ENCODE measurements around the gene TPM1. TPM values are rescaled to one million over a fixed set of nuclear protein-coding genes. Genes with fewer than 3 reads are reported as not detected.

TPM1 gene
- polyA plus RNA-seq, 1 of the 3 experiments (the other 2 are of a cell fraction), result 1,371 TPM

GRCh38 chr15:63075015-63075983 lies 32.8 kb downstream of the TPM1 start:
- Histone ChIP-seq H3K9me2 (no peaks in the 10 kb centered on the region), H3F3A (replicated peaks; ENCODE audit: insufficient read depth) (peaks cover 63% of the 10 kb centered on the region), H3K4me3 (ENCODE audit: low read depth in 2 of 2, low read length in 1 of 2) (no peak overlapping the region; a peak in 1 of 4 replicates), H3K9ac (peak overlapping the region; percentile 6; the same call in 1 of the 2 replicates), H4K20me1 (ENCODE audit: insufficient read depth) (peaks cover 22% of the 10 kb centered on the region), H3K9me3 (no peaks in the 10 kb centered on the region), H3K4me1 (ENCODE audit: control insufficient read depth in 1 of 2, insufficient read depth in 2 of 2, low read depth in 1 of 2, low read length in 1 of 2) (peaks cover 12 to 14% of the 10 kb centered on the region in 2 experiments; a peak in 3 of 4 replicates), H3K4me2 (peak overlapping the region; percentile 64), H3K27me3 (ENCODE audit: insufficient read depth) (no peaks in the 10 kb centered on the region), H2AFZ (ENCODE audit: low read depth) (no peak overlapping the region), H3K27ac (ENCODE audit: low read depth in 2 of 2, low read length in 1 of 2) (peak overlapping the region; percentile 91 to 92), H3K36me3 (replicated peaks in 1 of 2; ENCODE audit: control insufficient read depth in 1 of 2, insufficient read depth in 2 of 2, low read length in 1 of 2) (peaks cover 16 to 23% of the 10 kb centered on the region in 2 experiments), H3K79me2 (ENCODE audit: insufficient read depth) (no peaks in the 10 kb centered on the region)
- 54% methylated on average over 14 of the region's 17 CpGs for WGBS (ENCODE audit: low lambda C conversion rate)
- ChIA-PET CTCF (interaction anchor here (1.0 to 3.0 kb wide), 4 partner anchors 12 to 28 kb away, joined by 3 to 9 read pairs (median 4); no protein-coding TSS in a partner anchor), POLR2A (interaction anchor here (0.6 kb wide), 1 partner anchor 19 kb away, joined by 8 read pairs; no protein-coding TSS in a partner anchor)
- DNase-seq, result no peak
- TF ChIP-seq PBX3 (IDR thresholded peaks at IDR 0.05) (peak; percentile 96), FOSL2 (IDR thresholded peaks at IDR 0.05; ENCODE audit: borderline replicate concordance, low read depth) (peak; percentile 29), GATA2 (CRISPR knock-in tag; IDR thresholded peaks at IDR 0.05) (no peak), SIN3A (IDR thresholded peaks at IDR 0.05; ENCODE audit: borderline replicate concordance, low read depth, low read length) (peak; percentile 46; the same call in 1 of the 2 replicates), MXI1 (IDR thresholded peaks at IDR 0.05; ENCODE audit: low read depth, low read length) (no peak), TAF1 (IDR thresholded peaks at IDR 0.05; ENCODE audit: borderline replicate concordance, low read depth, low read length) (0 out of 2 replicates have a peak, but pooled peaks have one; percentile 27), TCF12 (IDR thresholded peaks at IDR 0.05) (peak; percentile 98), SMC3 (IDR thresholded peaks at IDR 0.05; ENCODE audit: low read depth, low read length) (no peak), NRF1 (IDR thresholded peaks at IDR 0.05; ENCODE audit: low read depth, low read length) (no peak), GABPA (IDR thresholded peaks at IDR 0.05; ENCODE audit: low read depth) (no peak), RAD21 (IDR thresholded peaks at IDR 0.05; ENCODE audit: low read length) (no peak), RXRA (IDR thresholded peaks at IDR 0.05; ENCODE audit: borderline replicate concordance, low read depth) (peak; percentile 86), IRF3 (IDR thresholded peaks at IDR 0.05; ENCODE audit: low read depth, low read length) (no peak), FOXM1 (IDR thresholded peaks at IDR 0.05; ENCODE audit: low read depth) (peak; percentile 55; the same call in 1 of the 2 replicates), YY1 (IDR thresholded peaks at IDR 0.05; ENCODE audit: low read depth) (0 out of 2 replicates have a peak, but pooled peaks have one; percentile 27), EZH2phosphoT487 (IDR thresholded peaks at IDR 0.05; ENCODE audit: borderline replicate concordance, low read depth) (no peak), CTCF (IDR thresholded peaks at IDR 0.05) (no peak), ELF1 (IDR thresholded peaks at IDR 0.05) (no peak), POLR2AphosphoS5 (IDR thresholded peaks at IDR 0.05; ENCODE audit: low read depth, low read length) (peak; percentile 41), TEAD4 (IDR thresholded peaks at IDR 0.05; ENCODE audit: borderline replicate concordance, insufficient read depth) (peak; percentile 68; the same call in 1 of the 2 replicates), REST (IDR thresholded peaks at IDR 0.05; ENCODE audit: low read depth, low read length) (no peak), CHD2 (IDR thresholded peaks at IDR 0.05; ENCODE audit: low read length, partially characterized antibody) (no peak), NFIC (IDR thresholded peaks at IDR 0.05; ENCODE audit: borderline replicate concordance) (peak; percentile 87), RFX5 (IDR thresholded peaks at IDR 0.05; ENCODE audit: low read length) (no peak), EP300 (IDR thresholded peaks at IDR 0.05; ENCODE audit: borderline replicate concordance in 1 of 2, low read depth in 1 of 2, low read length in 1 of 2) (peak; percentile 54 to 81), JUND (IDR thresholded peaks at IDR 0.05) (peak; percentile 71)
